ENCODE measurements around the gene CDIP1. TPM values are rescaled to one million over a fixed set of nuclear protein-coding genes. Genes with fewer than 3 reads are reported as not detected.

CDIP1 gene
- total RNA-seq (2011; cell fraction: chromatin; rRNA removed; ENCODE audit: low replicate concordance), result not detected in 2 replicates
- total RNA-seq (2011; cell fraction: nucleolus; rRNA removed), result not detected in 2 replicates
- total RNA-seq (2011; cell fraction: nucleoplasm; rRNA removed), result not detected in 2 replicates
- total RNA-seq (2014; rRNA removed), result not detected in 2 replicates
- total RNA-seq (2014; rRNA removed; fragmentation: Illumina TruSeq; extraction: Trizol), result not detected in 2 replicates
- not detected in 2 replicates for total RNA-seq (2015; rRNA removed; fragmentation: Illumina TruSeq; extraction: Trizol)
- 0.18 and 0.29 TPM in 2 replicates for total RNA-seq (2021)
- polyA plus RNA-seq (2011; rRNA removed), result 0.15 TPM in 1 of 2 replicates, not detected in the other
- polyA plus RNA-seq (2011; cell fraction: cytosol; rRNA removed), result 0.07 TPM in 1 of 2 replicates, not detected in the other
- 0.10 and 0.18 TPM in 2 replicates for polyA plus RNA-seq (2011; cell fraction: nucleus; rRNA removed)
- polyA plus RNA-seq (2012), result 0.31 and 0.54 TPM in 2 replicates
- not detected in 2 replicates for polyA plus RNA-seq (2014; fragmentation: Illumina TruSeq; extraction: Trizol)
- polyA plus RNA-seq (2014; fragmentation: Nextera tagmentation; extraction: Ambion mirVana), result not detected
- not detected in 2 replicates for polyA plus RNA-seq (2014; rRNA removed)
- polyA minus RNA-seq (2011; rRNA and poly(A)+ RNA removed), result not detected in 2 replicates
- 1.7 TPM in 1 of 2 replicates, not detected in the other for polyA minus RNA-seq (2011; cell fraction: cytosol; rRNA and poly(A)+ RNA removed)
- 0.40 and 1.1 TPM in 2 replicates for polyA minus RNA-seq (2011; cell fraction: nucleus; rRNA and poly(A)+ RNA removed)
- Bru-seq, nascent RNA, result percentile 15 among the genes with signal in this experiment
- BruChase-seq, experiment 1, labeled RNA remaining after a 2-hour chase, result percentile 11 among the genes with signal in this experiment
- percentile 10 among the genes with signal in this experiment for BruChase-seq, experiment 2, labeled RNA remaining after a 6-hour chase
- long read RNA-seq, experiment 1, partial matches to known transcripts, result 0 of 1 reads
- long read RNA-seq, experiment 1, other reads (novel, unspliced or antisense), result 1 of 1 reads
- long read RNA-seq, experiment 2, partial matches to known transcripts, result 0 of 1 reads
- long read RNA-seq, experiment 2, other reads (novel, unspliced or antisense), result 1 of 1 reads
- long read RNA-seq, experiment 3, result 0 reads

- no peaks in the 10 kb centered on the region; the same call in none of the 2 replicates for H3K9me3 ChIP-seq (replicated peaks; ENCODE audit: control insufficient read depth, insufficient read depth, low read depth, low read length)
- intact Hi-C loops (cut with micrococcal nuclease) (no loop called here), in situ Hi-C loops (cut with MboI) (no loop called here)
- no peak within 1 kb of the TSS for H3K4me3 ChIP-seq
- no peak for FAIRE-seq
- H3K9me1 ChIP-seq (ENCODE audit: control insufficient read depth, insufficient read depth, low read length), result no peaks in the 10 kb centered on the region
- H3K79me2 ChIP-seq (ENCODE audit: control insufficient read depth, insufficient read depth, low read length), result no peaks in the 10 kb centered on the region
- POLR2A ChIA-PET, result interaction anchor here (0.8 kb wide), 1 partner anchor 10 kb away, joined by 3 read pairs; no protein-coding TSS in a partner anchor
- H4K20me1 ChIP-seq (replicated peaks; ENCODE audit: control insufficient read depth, insufficient read depth, low read length), result no peaks in the 10 kb centered on the region
- H3K4me2 ChIP-seq (ENCODE audit: insufficient read depth, low read length), result no peak within 1 kb of the TSS; the same call in 1 of the 2 replicates
- no peak within 1 kb of the TSS for H3K9ac ChIP-seq (ENCODE audit: insufficient read depth in 1 of 2, low read depth in 2 of 2, low read length in 2 of 2)
- no peaks in the 10 kb centered on the region for H3K36me3 ChIP-seq (ENCODE audit: control insufficient read depth, insufficient read depth, low read length)
- H3K27me3 ChIP-seq (ENCODE audit: control insufficient read depth in 2 of 2, insufficient read depth in 2 of 2, low read length in 2 of 2), result peaks cover 14 to 25% of the 10 kb centered on the region in 2 experiments
- no TSS peak for BruUV-seq (replicated peaks)
- DNase-seq (ENCODE audit: extremely low read depth in 1 of 4, low spot score in 3 of 4), result peak; percentile 38 to 62 (median 44)
- peak; percentile 61; the same call in 2 of the 3 replicates for ATAC-seq
- peak within 1 kb of the TSS; percentile 47; the same call in 1 of the 2 replicates for H2AFZ ChIP-seq (ENCODE audit: low read depth, low read length)
- WGBS (ENCODE audit: insufficient coverage, low coverage, missing lambda C conversion rate), result 47% methylated on average over 36 of the region's 67 CpGs
- H3K27ac ChIP-seq (ENCODE audit: extremely low read depth, low read depth, low read length), result no peak within 1 kb of the TSS
- peaks cover 0 to 14% of the 10 kb centered on the region in 2 experiments; a peak in 2 of 5 replicates for H3K4me1 ChIP-seq (replicated peaks in 1 of 2; ENCODE audit: control insufficient read depth in 2 of 2, insufficient read depth in 2 of 2, low read length in 2 of 2)
- CTCF ChIA-PET (ENCODE audit: low intra/inter-chr PET ratio), result no interaction called here
- peak; percentile 69 for TF ChIP-seq MAX (CRISPR knock-in tag; IDR thresholded peaks at IDR 0.05)
- TF ChIP-seq IRF2 (CRISPR knock-in tag; IDR thresholded peaks at IDR 0.05), result no peak
- no peak for TF ChIP-seq ETV5 (CRISPR knock-in tag; IDR thresholded peaks at IDR 0.05; ENCODE audit: low read depth)
- TF ChIP-seq NFYB (IDR thresholded peaks at IDR 0.05; ENCODE audit: extremely low read depth, insufficient read length), result no peak
- TF ChIP-seq CREM (IDR thresholded peaks at IDR 0.05; ENCODE audit: low read depth), result peak; percentile 83
- TF ChIP-seq HMBOX1 (IDR thresholded peaks at IDR 0.05), result no peak
- no peak for TF ChIP-seq ZBTB5 (IDR thresholded peaks at IDR 0.05)
- TF ChIP-seq ARHGAP35 (IDR thresholded peaks at IDR 0.05; ENCODE audit: partially characterized antibody), result no peak
- peak; percentile 88 for TF ChIP-seq USF2 (CRISPR knock-in tag; IDR thresholded peaks at IDR 0.05)
- peak; percentile 94 for TF ChIP-seq USF1 (CRISPR knock-in tag; IDR thresholded peaks at IDR 0.05)
- peak; percentile 88 for TF ChIP-seq L3MBTL2 (IDR thresholded peaks at IDR 0.05)
Measured at GRCh38 chr16:4538350-4539235, at the start of gene CDIP1. CDIP1 (minus strand) TSS chr16:4538773; CDS start chr16:4514130, 24,643 bp downstream.
